ENCODE measurements around the gene HTR5A.

DNA sequence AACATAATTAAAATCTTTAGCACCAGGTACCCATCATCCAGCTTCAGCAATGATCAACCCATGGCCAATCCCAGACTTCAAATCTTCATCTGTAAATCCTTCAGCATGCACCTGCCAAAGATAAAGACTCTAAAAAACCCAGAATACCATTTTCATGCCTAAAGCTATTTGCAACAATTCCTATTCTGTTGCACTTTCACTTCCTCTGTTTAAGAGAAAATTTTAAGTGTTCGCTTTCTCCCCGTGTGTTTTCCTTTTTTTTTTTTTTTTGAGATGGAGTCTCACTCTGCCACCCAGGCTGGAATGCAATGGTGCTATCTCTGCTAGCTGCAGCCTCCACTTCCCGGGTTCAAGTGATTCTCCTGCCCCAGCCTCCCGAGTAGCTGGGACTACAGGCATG, 31.8 kb upstream of the HTR5A start:
- TF ChIP-seq, protein P1, sequence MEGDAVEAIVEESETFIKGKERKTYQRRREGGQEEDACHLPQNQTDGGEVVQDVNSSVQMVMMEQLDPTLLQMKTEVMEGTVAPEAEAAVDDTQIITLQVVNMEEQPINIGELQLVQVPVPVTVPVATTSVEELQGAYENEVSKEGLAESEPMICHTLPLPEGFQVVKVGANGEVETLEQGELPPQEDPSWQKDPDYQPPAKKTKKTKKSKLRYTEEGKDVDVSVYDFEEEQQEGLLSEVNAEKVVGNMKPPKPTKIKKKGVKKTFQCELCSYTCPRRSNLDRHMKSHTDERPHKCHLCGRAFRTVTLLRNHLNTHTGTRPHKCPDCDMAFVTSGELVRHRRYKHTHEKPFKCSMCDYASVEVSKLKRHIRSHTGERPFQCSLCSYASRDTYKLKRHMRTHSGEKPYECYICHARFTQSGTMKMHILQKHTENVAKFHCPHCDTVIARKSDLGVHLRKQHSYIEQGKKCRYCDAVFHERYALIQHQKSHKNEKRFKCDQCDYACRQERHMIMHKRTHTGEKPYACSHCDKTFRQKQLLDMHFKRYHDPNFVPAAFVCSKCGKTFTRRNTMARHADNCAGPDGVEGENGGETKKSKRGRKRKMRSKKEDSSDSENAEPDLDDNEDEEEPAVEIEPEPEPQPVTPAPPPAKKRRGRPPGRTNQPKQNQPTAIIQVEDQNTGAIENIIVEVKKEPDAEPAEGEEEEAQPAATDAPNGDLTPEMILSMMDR (IDR thresholded peaks at IDR 0.05; ENCODE audit: low read depth, low read length) = no peak
- TF ChIP-seq EZH2phosphoT487 (IDR thresholded peaks at IDR 0.05; ENCODE audit: low read depth) = no peak
